Spleen (tissue), 7 donors: ENCODE measurements around the gene XPC.

ENCODE experiments used
- CTCF ChIP-seq, 11 experiments: fragments of 200-600 bp in 7 of 11; fragments of 450-650 bp in 4 of 11; sonication (generic) in 4 of 11; IDR thresholded peaks in 8 of 11; conservative IDR thresholded peaks in 3 of 11; 1 replicate in 7 of 11; 2 replicates in 4 of 11; pipeline versions ENCODE4 v1.4.0 to v1.8.0; 2016 to 2021; ENCODE audit warnings: antibody characterized with exemption in 11 of 11, inconsistent platforms in 4 of 11, mild to moderate bottlenecking in 1 of 11
- POLR2A ChIP-seq, 3 donors: fragments of 450-650 bp; IDR thresholded peaks; one replicate each; pipeline ENCODE4 v1.5.1; 2017; ENCODE audit warnings: antibody characterized with exemption in 3 of 3, mild to moderate bottlenecking in 1 of 3
- POLR2AphosphoS5 ChIP-seq, 3 donors: sonication (generic); formaldehyde crosslinking; IDR thresholded peaks; one replicate each; pipeline ENCODE4 v1.5.1; 2017; ENCODE audit warnings: antibody characterized with exemption in 3 of 3
- donor health status: DM: no; HTN: no; CAD: no; lungs with moderate emphysema.
- donor health status: DM: no; HTN: no; CAD: no.
- donor health status: DM: no; HTN: no; CAD: no.

- TF ChIP-seq CTCF (IDR thresholded peaks at IDR 0.05 in 8 of 11, conservative IDR thresholded peaks at IDR 0.05 in 3 of 11) (no peak), POLR2A (IDR thresholded peaks at IDR 0.05) (no peak), POLR2AphosphoS5 (IDR thresholded peaks at IDR 0.05) (peak in 1 of 3 donors; percentile 42)
Observed at GRCh38 chr3:14138109-14138877, 40.1 kb downstream of the XPC start.
